Large intestine (tissue), 3 donors: Measurements from ENCODE around the gene SLC25A51. TPM values are rescaled to one million over a fixed set of nuclear protein-coding genes. Genes with fewer than 3 reads are reported as not detected.

Experiments
- DNase-seq, 2 donors: peaks; one replicate each; pipeline versions ENCODE4 v3.0.0 to v3.0.0-alpha.2; 2013
- H3K27ac ChIP-seq: one replicate; pipeline ENCODE4 v1.5.1; 2013; ENCODE audit warnings: low read length
- H3K27me3 ChIP-seq: 2 replicates; pipeline ENCODE4 v1.6.1; 2013; ENCODE audit warnings: low read length; ENCODE audit not compliant: control insufficient read depth, insufficient read depth
- H3K36me3 ChIP-seq: 2 replicates; pipeline ENCODE4 v1.6.1; 2013; ENCODE audit warnings: low read length; ENCODE audit not compliant: control insufficient read depth, insufficient read depth
- H3K4me1 ChIP-seq: one replicate; pipeline ENCODE4 v1.6.1; 2013; ENCODE audit warnings: low read length; ENCODE audit not compliant: control insufficient read depth, insufficient read depth
- H3K4me3 ChIP-seq: one replicate; pipeline ENCODE4 v1.5.1; 2013; ENCODE audit warnings: low read length
- H3K9me3 ChIP-seq: one replicate; pipeline ENCODE4 v1.6.1; 2013; ENCODE audit warnings: mild to moderate bottlenecking, low read depth, low read length, moderate library complexity; ENCODE audit not compliant: control insufficient read depth
- WGBS: methylation state at CpG from one replicate; pipeline ENCODE4 v1.1.5; 2013; ENCODE audit warnings: low lambda C conversion rate; ENCODE audit not compliant: insufficient coverage; 5-methylcytosine and 5-hydroxymethylcytosine counted together
- polyA plus RNA-seq: library from polyadenylated mRNA; unstranded; fragments of 120-200 nt; gene quantifications from one replicate; pipeline ENCODE4 v1.2.1, GENCODE V29; 2013

SLC25A51 gene
- polyA plus RNA-seq, 1 donor: 21.7 TPM

DNA sequence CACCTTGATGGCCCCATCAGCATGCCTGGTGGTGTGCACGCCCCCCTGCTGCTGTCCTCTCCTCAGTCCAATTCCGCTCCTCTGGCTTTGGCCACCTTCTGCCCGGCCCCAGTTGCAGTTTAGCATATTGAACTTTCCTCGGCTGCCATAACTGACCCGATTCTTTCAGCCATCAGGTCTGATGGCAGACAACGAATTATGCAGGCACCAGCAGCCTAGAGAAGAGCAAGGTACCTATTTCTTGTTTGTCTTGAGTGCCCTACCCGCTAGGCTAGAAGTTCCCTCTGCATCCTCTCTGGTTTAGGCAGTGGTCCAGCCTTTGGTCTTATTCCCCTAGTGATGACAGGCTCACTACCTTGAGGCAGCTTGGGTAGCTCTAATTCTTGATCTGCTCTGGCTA lies 43.0 kb upstream of the SLC25A51 start:
- H3K36me3 ChIP-seq: peaks cover 82% of the 10 kb centered on the region
- no peaks in the 10 kb centered on the region for H3K27me3 ChIP-seq
- 100% methylated on average over 1 of the region's 7 CpGs for WGBS
- H3K4me1 ChIP-seq: peaks cover 6% of the 10 kb centered on the region
- no peak overlapping the region for H3K27ac ChIP-seq
- no peak overlapping the region for H3K4me3 ChIP-seq
- no peaks in the 10 kb centered on the region for H3K9me3 ChIP-seq
- no peak for DNase-seq

DNA sequence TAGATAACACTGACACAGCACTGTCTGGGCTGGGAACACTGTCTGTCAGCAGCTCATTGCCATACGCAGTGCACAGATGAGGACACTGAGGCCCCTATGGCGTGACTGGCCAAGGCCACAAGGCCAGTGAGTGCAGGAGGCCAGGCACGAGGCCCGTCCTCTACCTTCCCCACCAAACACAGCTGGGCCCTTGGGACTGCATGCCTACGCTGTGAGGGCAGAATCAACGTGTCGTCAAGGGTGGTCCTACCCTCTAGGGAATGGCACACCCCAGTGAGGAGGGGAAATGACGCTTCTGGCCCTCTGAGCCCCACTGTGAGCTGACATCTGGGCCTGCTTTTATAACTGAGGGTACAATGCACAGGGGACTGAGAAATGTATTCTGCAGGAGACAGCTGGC lies 42.1 kb upstream of the SLC25A51 start:
- WGBS: no CpG with 5 or more reads among the region's 8 CpGs
- H3K27ac ChIP-seq: no peak overlapping the region
- DNase-seq: no peak

DNA sequence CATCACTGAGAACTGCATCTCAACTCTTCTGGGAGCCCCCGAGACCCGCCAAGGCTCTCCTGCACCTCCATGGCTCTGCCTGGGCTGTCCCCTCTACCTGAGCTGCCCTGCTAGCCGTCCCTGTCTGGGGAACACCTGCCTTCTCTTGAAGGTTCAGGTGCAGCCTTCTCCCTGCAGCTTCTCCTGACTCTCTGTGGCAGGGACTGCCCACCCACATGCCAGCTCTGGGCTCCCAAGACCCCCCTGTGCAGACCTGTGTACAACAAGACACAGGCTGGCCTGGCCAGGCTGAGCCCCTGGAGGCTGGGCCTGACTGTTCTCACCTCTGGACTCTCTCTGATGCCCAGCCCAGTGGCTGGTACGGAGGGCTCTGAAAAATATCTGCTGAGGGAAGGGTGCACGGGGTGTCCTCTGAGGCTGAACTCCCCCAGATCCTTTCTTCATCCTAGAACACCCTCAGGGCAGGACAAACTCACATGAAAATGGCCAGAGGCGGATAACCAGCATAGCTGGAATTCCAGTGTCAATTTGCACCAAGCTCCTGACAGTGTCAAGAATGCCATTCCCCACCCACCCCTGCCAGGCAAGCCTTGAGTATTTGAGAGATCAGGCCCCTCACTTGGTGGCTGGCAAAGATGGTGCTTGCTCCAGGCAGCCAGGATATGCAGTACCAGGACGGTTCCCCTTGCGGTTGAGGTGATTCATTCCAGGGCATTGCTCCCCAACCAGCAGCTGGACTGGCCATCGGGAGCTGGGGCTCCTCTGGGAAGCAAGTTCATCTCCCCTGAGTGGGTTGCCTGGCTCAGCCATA lies 40.9 kb upstream of the SLC25A51 start:
- WGBS: no CpG with 5 or more reads among the region's 9 CpGs
- Histone ChIP-seq H3K27me3 (no peaks in the 10 kb centered on the region), H3K36me3 (peaks cover 69% of the 10 kb centered on the region), H3K4me1 (peaks cover 15% of the 10 kb centered on the region), H3K27ac (no peak overlapping the region), H3K9me3 (no peaks in the 10 kb centered on the region), H3K4me3 (no peak overlapping the region)
- DNase-seq: no peak

More for the DNA sequence above, 42.1 kb upstream of the SLC25A51 start:
- no peaks in the 10 kb centered on the region for H3K27me3 ChIP-seq
- no peaks in the 10 kb centered on the region for H3K9me3 ChIP-seq
- peaks cover 81% of the 10 kb centered on the region for H3K36me3 ChIP-seq
- peaks cover 6% of the 10 kb centered on the region for H3K4me1 ChIP-seq
- no peak overlapping the region for H3K4me3 ChIP-seq

- no peak for DNase-seq
- H3K4me1 ChIP-seq: peaks cover 21% of the 10 kb centered on the region
Measured at GRCh38 chr9:37944266-37944650, 40.3 kb upstream of the SLC25A51 start.

GRCh38 chr9:37943345-37944265 lies 39.7 kb upstream of the SLC25A51 start:
- DNase-seq: peak in 1 of 2 donors; percentile 36
- H3K36me3 ChIP-seq: peaks cover 62% of the 10 kb centered on the region
- H3K9me3 ChIP-seq: no peaks in the 10 kb centered on the region
- H3K4me1 ChIP-seq: peaks cover 24% of the 10 kb centered on the region
- H3K4me3 ChIP-seq: no peak overlapping the region
- no peak overlapping the region for H3K27ac ChIP-seq
- no CpG with 5 or more reads among the region's 12 CpGs for WGBS
- no peaks in the 10 kb centered on the region for H3K27me3 ChIP-seq

More at GRCh38 chr9:37944266-37944650, 40.3 kb upstream of the SLC25A51 start:
- Histone ChIP-seq H3K36me3 (peaks cover 64% of the 10 kb centered on the region), H3K9me3 (no peaks in the 10 kb centered on the region), H3K27me3 (no peaks in the 10 kb centered on the region), H3K4me3 (no peak overlapping the region), H3K27ac (no peak overlapping the region)
- no CpG with 5 or more reads among the region's 7 CpGs for WGBS

- no CpG with 5 or more reads among the region's 12 CpGs for WGBS
Measured at GRCh38 chr9:37942621-37943344, 38.9 kb upstream of the SLC25A51 start.

DNA sequence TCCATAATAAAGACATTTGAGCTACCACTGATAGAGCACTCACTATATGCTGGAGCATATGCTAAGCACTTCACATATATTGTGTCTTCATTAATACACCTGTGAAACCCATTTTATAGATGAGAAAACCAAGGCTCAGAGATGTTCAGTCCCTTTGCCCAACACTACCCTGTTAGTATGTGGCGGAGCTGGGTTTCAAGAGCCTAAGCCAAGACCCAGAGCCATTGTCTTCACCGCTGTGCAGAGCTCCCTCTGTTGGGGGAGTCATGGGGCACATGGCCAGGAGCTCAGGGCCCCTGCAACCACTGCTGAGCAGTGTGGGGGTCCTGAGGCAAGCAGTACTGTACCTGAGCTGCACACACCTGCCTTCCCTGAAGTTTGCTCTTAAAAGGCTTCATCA lies 37.3 kb upstream of the SLC25A51 start:
- DNase-seq: no peak
- Histone ChIP-seq H3K27me3 (no peaks in the 10 kb centered on the region), H3K9me3 (no peaks in the 10 kb centered on the region), H3K27ac (no peak overlapping the region), H3K36me3 (peaks cover 39% of the 10 kb centered on the region), H3K4me3 (no peak overlapping the region), H3K4me1 (peaks cover 34% of the 10 kb centered on the region)
- WGBS: no CpG with 5 or more reads among the region's 2 CpGs

More at GRCh38 chr9:37942621-37943344, 38.9 kb upstream of the SLC25A51 start:
- Histone ChIP-seq H3K4me3 (no peak overlapping the region), H3K4me1 (peaks cover 28% of the 10 kb centered on the region), H3K9me3 (no peaks in the 10 kb centered on the region), H3K36me3 (peaks cover 55% of the 10 kb centered on the region), H3K27me3 (no peaks in the 10 kb centered on the region), H3K27ac (no peak overlapping the region)
- DNase-seq: no peak

DNA sequence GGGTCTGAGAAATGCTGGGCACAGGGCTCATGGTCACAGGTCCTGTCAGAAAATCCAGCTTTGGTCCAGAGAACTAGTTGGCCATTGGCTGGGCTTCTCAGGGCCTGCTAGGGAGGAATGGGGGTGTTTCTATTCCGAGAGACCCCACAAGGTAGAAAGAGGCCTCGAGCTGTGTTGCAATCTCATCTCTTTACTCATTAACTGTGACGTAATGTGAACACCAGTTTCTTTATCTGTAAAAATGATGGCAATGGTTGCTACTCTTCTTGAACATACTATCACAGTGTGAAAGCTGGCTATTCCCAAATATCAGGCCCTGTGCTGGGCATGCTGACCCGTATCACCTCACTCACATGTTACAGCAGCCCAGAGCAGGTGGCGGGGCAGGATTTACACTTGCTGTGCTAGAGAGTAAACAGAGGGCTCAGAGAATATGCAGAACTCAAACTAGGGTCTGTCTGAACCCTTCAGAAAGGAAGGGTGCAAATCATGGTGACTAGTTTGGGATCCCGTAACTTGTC lies 35.7 kb upstream of the SLC25A51 start:
- peak overlapping the region; percentile 35 for H3K27ac ChIP-seq
- 33% methylated on average over 1 of the region's 6 CpGs for WGBS
- peaks cover 29% of the 10 kb centered on the region for H3K36me3 ChIP-seq
- no peaks in the 10 kb centered on the region for H3K9me3 ChIP-seq
- H3K4me3 ChIP-seq: no peak overlapping the region
- DNase-seq: peak; percentile 35 to 70
- H3K4me1 ChIP-seq: peaks cover 34% of the 10 kb centered on the region
- H3K27me3 ChIP-seq: no peaks in the 10 kb centered on the region

DNA sequence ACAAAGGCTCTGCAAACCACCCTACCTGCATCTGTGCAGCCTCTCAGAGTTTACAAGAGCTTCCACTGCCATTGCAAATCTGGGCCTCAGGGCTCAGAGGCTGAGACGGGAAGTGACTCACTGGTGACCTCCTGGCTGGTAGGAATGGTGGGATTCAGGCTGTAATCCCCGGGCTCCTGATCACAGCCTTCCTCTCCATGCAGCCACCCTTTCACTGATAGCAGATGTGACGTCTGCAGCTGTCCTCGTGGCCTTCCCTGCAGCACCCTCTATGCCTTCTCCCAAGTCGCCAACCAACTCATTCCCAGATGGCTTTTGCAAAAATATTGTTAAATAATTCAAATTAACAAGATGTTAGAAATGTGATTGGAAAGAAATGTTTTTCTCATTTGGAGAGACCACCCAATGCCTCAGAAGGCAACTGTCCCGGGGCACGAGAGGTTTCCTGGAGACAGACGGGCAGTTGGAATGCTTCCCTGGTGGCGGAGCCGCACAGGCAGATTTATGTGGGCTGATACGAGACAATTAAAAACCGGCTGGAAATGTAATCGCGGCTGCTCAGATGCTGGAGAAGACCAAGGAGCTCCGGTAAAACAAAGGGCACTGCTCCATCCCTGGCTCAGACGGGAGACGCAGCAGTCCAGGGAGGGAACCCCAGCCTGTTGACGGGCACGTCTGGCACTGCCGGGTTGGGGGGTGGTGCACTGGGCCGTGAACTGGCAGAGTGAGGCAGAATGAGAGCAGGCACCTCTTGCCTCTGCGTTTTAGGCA lies 34.4 kb upstream of the SLC25A51 start:
- Histone ChIP-seq H3K36me3 (peaks cover 26% of the 10 kb centered on the region), H3K4me3 (no peak overlapping the region), H3K9me3 (no peaks in the 10 kb centered on the region), H3K4me1 (peaks cover 28% of the 10 kb centered on the region), H3K27me3 (no peaks in the 10 kb centered on the region), H3K27ac (no peak overlapping the region)
- no peak for DNase-seq
- 80% methylated on average over 1 of the region's 22 CpGs for WGBS
